HG03045 (cell line): ENCODE data around the gene BCAS2.
A peak's percentile ranks its signal among the peaks of the same experiment; 100 is the strongest.
"Not testable (repeated sequence)": the region's sequence is repeated elsewhere in the genome, so short reads cannot be mapped to it uniquely, and the experiment has no call there.

Source experiments
- ATAC-seq: cut with Tn5 transposase; IDR thresholded peaks from one replicate; pipeline ENCODE4 v1.9.1; 2021; ENCODE audit warnings: mild to moderate bottlenecking, moderate library complexity; ENCODE audit not compliant: unreplicated experiment

BCAS2 gene

DNA sequence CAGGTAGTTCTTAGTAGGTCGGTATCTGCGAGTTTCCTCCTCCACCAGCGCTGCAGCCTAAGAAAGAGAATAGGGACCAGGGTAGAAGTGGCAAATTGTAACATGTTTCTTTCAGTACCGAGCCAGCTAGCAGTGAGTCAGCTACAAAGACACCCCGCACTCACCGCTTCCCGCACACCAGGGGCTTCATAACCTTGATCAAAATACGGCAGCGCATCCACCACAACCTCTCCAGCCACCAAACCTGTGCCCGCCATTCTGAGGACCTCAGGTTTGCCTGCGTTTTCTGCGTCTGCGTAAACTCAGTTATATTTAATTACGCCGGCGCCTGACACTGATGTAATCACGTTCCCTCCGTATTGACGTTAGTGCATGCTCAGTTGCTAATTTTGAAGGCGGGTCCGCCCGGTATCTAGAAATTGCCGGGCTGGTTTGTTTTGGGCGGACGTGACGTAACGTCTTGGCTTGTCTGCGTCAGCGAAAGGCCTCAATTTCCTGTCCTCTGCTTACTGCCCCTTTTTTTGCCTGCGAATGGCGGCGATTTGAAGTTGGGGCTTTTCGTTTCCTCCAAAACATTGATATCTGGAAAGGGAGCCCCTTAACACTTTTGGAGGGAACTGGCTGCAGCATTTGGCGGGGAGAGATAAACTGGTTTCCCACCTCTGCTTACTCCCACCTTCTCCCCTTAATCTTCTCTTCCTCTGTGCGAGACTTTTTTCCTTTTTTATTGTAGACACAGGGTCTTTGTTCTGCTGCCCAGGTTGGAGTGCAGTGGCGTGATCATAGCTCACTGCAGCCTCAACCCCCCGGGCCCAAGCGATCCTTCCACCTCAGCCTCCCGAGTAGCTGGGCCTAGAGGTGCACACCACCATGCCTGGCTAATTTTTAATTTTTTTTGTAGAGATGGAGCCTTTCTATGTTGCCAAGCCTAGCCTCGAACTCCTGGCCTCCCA is at the start of gene BCAS2:
Gene BCAS2, minus strand, starts transcription at position 281 of the 953 bp plus-strand sequence. Its CDS starts 24 bp downstream, at position 257.
- ATAC-seq, result peak; percentile 99

DNA sequence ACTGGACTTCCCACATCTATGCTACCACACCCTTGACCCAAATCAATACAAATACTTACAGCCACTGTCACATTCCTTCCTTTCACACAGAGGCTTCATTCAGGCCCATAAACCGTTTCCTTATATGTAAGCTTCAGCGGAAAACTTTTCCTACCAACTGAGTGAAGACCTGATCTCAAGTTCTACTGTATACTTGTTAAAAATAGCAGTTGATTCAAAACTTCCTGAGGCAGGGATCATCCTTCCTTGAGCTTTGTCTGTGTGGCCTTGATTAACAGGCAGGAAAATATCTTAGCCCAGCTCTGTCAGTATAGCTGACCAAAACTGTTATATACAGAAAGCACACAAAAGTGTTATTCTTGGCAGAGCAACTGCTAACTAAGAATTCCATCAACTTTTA is 45.7 kb upstream of the BCAS2 start:
- no peak for ATAC-seq

GRCh38 chr1:114623364-114623763 is 41.9 kb upstream of the BCAS2 start:
- no peak for ATAC-seq

DNA sequence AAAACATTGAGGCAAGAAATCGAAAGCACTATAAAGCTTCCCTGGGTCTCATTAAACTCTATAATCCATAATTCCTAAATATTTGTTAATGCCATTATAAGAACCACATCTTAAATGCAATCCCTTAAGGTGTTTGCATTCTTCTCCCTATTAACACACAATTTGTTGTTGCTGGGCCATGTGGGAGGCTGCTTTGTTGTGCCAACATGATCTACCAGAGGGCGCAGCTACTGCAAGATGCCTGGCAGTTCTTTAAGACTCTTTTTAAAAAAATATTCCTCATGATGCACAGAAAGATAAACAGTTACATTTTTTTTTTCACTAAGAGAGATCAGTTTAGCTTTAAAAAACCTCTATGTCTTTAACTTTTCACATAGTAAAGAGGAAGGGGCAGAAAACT is 39.0 kb upstream of the BCAS2 start:
- no peak for ATAC-seq

DNA sequence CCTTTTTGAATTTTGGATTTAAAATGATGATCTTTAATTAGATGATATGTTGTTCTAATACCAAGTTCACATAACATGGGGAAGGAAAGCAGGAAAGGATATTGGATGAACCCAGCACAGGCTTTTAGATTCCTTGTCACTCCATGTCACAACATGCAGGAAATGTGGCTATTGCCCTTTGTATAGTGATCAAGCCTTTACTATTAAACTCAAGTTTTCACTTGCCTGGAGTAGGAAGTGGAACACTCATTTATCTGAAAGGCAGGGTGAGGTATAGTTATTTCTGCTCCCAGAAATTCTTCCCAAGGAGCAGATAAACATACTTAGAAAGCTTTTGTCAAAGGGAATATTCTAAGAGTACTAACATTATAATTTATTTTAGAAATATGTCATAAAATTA is 37.2 kb upstream of the BCAS2 start:
- ATAC-seq, result no peak

GRCh38 chr1:114610546-114611245 is 29.3 kb upstream of the BCAS2 start:
- no peak for ATAC-seq

- no peak for ATAC-seq
These were observed 28.4 kb upstream of the BCAS2 start for GRCh38 chr1:114609826-114610225.

DNA sequence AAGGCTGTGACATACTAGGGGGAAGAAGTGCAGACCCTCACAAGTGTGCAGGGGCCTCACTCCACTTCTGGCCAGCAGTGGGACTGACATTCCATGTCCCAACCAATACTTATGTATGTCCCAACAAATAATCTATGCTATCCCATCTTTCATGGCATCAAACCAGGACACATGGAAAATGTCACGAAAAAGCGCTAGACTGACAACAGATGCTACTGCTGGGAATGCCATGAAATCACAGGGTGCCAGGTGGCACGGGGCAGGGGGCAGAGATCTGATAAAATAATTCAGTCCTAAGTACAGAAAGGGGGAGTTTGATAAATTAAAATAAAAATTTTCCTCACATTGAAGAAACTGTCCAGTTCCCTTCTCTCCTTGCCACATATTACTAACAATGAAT is 27.6 kb upstream of the BCAS2 start:
- ATAC-seq, result no peak

GRCh38 chr1:114607223-114607622 is 25.8 kb upstream of the BCAS2 start:
- no peak for ATAC-seq

DNA sequence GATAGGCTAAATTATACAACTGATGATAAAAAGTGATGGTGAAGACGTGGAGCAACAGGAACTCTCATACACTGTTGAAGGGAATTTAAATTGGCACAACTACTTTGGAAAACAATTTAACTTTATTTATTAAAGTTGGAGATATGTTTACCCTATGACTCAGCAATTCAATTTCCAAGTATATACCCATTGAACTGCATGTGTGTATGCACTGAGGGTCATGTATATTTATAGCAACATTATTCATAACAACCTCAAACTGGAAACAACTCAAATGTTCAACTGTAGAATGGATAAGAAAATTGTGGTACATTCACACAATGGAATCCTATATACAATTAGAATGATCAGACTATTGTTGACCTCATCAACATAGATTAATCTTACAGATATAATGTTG is 16.5 kb upstream of the BCAS2 start:
- no peak for ATAC-seq

DNA sequence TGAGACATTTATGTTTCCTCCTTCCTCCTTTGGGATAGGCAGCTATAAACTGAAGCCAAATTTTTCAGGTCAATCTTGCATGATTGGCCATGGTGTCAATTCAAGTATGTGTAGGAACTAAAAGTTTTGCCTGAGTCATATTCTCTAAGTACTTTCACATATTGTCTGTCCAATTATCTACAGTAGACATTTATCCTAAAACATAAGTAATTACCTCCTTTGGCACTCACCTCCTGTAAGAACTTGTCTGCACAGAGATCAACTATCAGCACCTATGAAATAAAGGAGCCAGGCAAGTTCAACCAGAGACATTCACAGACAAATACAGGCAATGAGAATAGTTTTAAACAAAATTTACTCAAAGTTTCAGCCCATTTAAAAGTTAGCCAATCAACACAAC is 14.2 kb upstream of the BCAS2 start:
- no peak for ATAC-seq

DNA sequence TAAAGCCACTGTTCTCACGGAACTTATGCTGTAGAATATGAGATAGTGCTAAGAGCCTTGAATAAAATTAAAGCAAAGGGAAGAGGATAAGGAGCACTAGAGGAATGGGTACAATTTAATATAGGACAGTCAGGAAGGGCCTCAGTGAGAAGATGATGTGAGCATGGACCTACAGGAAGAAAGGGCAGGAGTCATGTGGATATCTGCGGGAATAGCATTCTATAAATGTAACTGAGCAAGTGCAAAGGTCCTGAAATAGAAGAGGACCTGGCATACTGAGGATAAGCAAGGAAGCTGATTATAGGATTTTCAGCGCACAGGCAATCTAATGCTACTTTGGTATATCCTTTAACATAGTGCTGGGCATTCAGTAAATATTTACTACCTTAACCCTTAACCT is 12.6 kb upstream of the BCAS2 start:
- no peak for ATAC-seq

DNA sequence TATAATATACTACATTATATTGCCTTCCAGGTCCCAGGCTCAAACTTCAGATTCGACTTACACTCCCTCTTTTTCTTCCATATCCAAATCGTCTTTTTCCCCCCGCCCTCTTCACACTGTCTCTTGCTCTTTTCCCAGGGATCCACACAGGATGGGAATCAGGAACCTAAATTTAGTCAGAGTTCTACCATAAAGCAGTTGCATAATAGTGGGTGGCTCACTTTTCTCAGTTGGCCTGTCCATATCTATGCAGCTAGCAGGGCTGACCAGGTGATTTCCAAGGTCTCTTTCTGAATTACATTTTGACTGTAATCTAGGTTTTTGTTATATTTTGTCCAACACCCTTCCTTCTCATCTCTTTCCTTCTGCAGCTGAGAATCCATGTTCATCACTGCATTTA is 7.7 kb upstream of the BCAS2 start:
- ATAC-seq, result no peak

- ATAC-seq, result no peak
These were observed 6.8 kb upstream of the BCAS2 start for GRCh38 chr1:114588196-114588689.

GRCh38 chr1:114587203-114587991 is 6.0 kb upstream of the BCAS2 start:
- no peak for ATAC-seq

GRCh38 chr1:114586513-114587047 is 5.2 kb upstream of the BCAS2 start:
- no peak for ATAC-seq

DNA sequence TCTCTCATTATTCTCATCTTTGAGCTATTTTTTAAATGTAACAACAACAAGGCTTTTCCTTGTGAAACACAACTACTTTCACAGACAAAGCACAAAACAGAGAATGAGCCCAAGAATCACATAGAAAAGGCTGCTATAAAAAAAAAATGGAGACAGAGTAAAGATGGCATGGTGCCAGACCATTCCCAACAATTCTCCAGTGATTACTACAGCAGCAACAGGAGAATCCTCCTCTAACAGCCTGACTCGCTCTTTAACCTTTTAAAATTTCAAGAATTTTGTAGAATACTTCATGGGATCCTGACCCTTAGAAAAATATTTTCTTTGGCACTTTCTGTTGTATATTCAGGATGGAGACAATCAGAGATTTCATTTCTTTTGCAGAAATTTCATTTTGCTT is 3.8 kb upstream of the BCAS2 start:
- no peak for ATAC-seq

DNA sequence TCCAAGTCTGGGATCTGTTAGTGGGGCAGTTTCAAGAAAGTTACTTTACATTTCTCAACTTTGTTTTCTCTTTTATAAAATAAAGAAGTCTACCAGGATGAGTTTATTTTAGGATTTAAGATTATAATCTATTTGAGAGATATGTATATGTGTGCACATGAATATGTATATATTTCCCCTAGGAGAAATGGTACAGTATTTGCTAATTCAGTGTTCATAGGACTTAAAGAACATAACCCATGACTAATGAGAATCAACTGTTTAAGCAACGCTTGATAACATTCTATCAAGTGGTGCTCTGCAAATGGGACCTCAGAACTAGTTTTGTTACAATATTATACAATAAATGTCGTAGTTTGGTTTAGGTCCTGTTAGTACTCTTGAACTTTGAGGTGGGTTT is 7.0 kb downstream of the BCAS2 start:
- ATAC-seq, result no peak

- ATAC-seq, result no peak
These were observed 17.3 kb downstream of the BCAS2 start for GRCh38 chr1:114564141-114564540.

DNA sequence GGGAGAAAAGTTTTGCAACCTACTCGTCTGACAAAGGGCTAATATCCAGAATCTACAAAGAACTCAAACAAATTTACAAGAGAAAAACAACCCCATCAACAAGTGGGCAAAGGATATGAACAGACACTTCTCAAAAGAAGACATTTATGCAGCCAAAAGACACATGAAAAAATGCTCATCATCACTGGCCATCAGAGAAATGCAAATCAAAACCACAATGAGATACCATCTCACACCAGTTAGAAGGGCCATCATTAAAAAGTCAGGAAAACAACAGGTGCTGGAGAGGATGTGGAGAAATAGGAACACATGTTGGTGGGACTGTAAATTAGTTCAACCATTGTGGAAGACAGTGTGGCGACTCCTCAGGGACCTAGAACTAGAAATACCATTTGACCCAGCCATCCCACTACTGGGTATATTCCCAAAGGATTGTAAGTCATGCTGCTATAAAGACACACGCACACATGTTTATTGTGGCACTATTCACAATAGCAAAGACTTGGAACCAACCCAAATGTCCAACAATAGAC is 18.4 kb downstream of the BCAS2 start:
- ATAC-seq, result not testable (repeated sequence)

DNA sequence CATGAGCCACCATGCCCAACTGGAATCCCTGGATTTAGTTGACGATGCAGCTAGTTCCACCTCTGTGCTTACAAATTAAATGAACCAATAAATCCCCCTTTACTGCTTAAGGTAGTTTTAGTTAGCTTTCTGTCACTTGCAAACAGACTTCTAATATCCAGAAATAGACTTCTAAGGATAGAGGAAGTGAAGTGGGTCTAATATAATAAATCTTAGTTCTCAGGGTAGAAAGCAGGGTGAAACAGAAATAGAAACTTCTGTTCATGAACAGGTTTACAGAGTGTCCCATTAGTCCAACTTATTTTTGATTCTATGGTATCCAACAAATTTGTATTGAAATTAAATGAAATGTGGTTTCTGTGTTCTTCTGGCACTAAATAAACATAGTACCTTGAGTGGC is 20.1 kb downstream of the BCAS2 start:
- no peak for ATAC-seq
